Activated CD8-positive, alpha-beta T cell treated with anti-CD3 and anti-CD28 coated beads for 36 hours (primary cell): Measurements from ENCODE around the gene ADARB2. TPM values are rescaled to one million over a fixed set of nuclear protein-coding genes. Genes with fewer than 3 reads are reported as not detected.

Experiments used
- ATAC-seq: fragments of 200-7000 bp; cut with Tn5 transposase; one replicate; pipeline ENCODE4 v1.10.0; 2021; ENCODE audit warnings: mild to moderate bottlenecking, moderate library complexity
- CTCF ChIA-PET: fragments of 350-600 bp; sonication (Branson Sonifier 250); formaldehyde crosslinking; loops from one replicate; lab custom pipeline; 2021; ENCODE audit warnings: antibody characterized with exemption; lab: Charles Lee
- POLR2A ChIA-PET: fragments of 350-600 bp; sonication (Branson Sonifier 250); formaldehyde crosslinking; loops from one replicate; lab custom pipeline; 2021; ENCODE audit warnings: antibody characterized with exemption; lab: Charles Lee
- DNase-seq: peaks from one replicate; pipeline ENCODE4 v3.0.0-alpha.2; 2020
- H3K27ac Mint-ChIP-seq: one replicate; pipeline ENCODE4 v1.8.0; 2021; ENCODE audit warnings: mild to moderate bottlenecking, mixed read lengths
- H3K27me3 Mint-ChIP-seq: one replicate; pipeline ENCODE4 v1.8.0; 2021; ENCODE audit warnings: mixed read lengths
- H3K36me3 Mint-ChIP-seq: one replicate; pipeline ENCODE4 v1.8.0; 2021; ENCODE audit warnings: low read depth, mixed read lengths
- H3K4me1 Mint-ChIP-seq: one replicate; pipeline ENCODE4 v1.8.0; 2021; ENCODE audit warnings: low read depth, mixed read lengths
- H3K4me3 Mint-ChIP-seq: one replicate; pipeline ENCODE4 v1.8.0; 2021; ENCODE audit warnings: mild to moderate bottlenecking, moderate library complexity, mixed read lengths
- H3K9me3 Mint-ChIP-seq: one replicate; pipeline ENCODE4 v1.8.0; 2021; ENCODE audit warnings: mixed read lengths
- CTCF ChIP-seq: fragments of 200-600 bp; IDR thresholded peaks from one replicate; pipeline ENCODE4 v1.8.0; 2022; ENCODE audit warnings: antibody characterized with exemption, mild to moderate bottlenecking
- intact Hi-C: fragments of 100-400 bp; cut with micrococcal nuclease; formaldehyde crosslinking; loops from one replicate; pipeline ENCODE4 v1.10.0; 2022
- total RNA-seq, 2 experiments: library from RNA; stranded (reverse); gene quantifications; one replicate each; pipeline ENCODE4 v1.2.3, GENCODE V29; 2021

ADARB2 gene
- total RNA-seq, 2 experiments from 2014 or later, result 1.3 to 1.6 TPM

- ATAC-seq, result no peak
- Mint-ChIP-seq H3K27ac (no peak overlapping the region), H3K4me1 (peaks cover 6% of the 10 kb centered on the region), H3K36me3 (no peaks in the 10 kb centered on the region), H3K4me3 (no peak overlapping the region), H3K9me3 (no peaks in the 10 kb centered on the region), H3K27me3 (peaks cover 8% of the 10 kb centered on the region)
- DNase-seq, result no peak
- CTCF ChIA-PET, result no interaction called here
- POLR2A ChIA-PET, result no interaction called here
- TF ChIP-seq CTCF, result no peak
- intact Hi-C loops, result no loop called here
These were observed 103.1 kb downstream of the ADARB2 start for GRCh38 chr10:1634239-1634638.

DNA sequence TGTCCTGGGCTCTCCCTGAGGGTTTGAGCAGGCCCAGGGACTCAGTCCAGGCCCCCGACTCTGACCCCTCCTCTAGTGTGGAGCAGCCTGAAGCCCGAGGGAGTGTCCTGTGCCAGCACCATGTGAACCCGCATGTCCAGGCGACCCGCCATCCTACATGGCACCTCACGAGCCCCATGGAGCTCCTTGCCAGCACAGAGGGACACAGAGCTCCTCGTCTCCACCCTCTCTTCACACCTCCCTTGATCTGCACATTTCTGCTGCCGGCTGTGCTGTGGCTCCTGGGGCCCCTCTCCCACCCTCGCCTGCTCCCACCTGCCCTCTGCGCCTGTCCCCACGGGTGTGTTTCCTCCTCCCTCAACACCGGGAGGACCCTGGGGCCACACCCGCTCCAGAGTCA is 103.5 kb downstream of the ADARB2 start:
- no peak for DNase-seq
- peaks cover 6% of the 10 kb centered on the region for H3K4me1 Mint-ChIP-seq
- H3K9me3 Mint-ChIP-seq, result no peaks in the 10 kb centered on the region
- no peak for ATAC-seq
- no peak for TF ChIP-seq CTCF
- no peaks in the 10 kb centered on the region for H3K36me3 Mint-ChIP-seq
- intact Hi-C loops, result no loop called here
- CTCF ChIA-PET, result no interaction called here
- H3K27me3 Mint-ChIP-seq, result peaks cover 8% of the 10 kb centered on the region
- H3K27ac Mint-ChIP-seq, result no peak overlapping the region
- POLR2A ChIA-PET, result no interaction called here
- H3K4me3 Mint-ChIP-seq, result no peak overlapping the region

- TF ChIP-seq CTCF, result no peak
- Mint-ChIP-seq H3K36me3 (no peaks in the 10 kb centered on the region), H3K27me3 (peaks cover 8% of the 10 kb centered on the region), H3K27ac (no peak overlapping the region), H3K9me3 (no peaks in the 10 kb centered on the region), H3K4me1 (peaks cover 6% of the 10 kb centered on the region), H3K4me3 (no peak overlapping the region)
- DNase-seq (no peak), ATAC-seq (no peak)
- ChIA-PET CTCF (no interaction called here), POLR2A (no interaction called here)
- intact Hi-C loops, result no loop called here
These were observed 104.7 kb downstream of the ADARB2 start for GRCh38 chr10:1632596-1632995.

DNA sequence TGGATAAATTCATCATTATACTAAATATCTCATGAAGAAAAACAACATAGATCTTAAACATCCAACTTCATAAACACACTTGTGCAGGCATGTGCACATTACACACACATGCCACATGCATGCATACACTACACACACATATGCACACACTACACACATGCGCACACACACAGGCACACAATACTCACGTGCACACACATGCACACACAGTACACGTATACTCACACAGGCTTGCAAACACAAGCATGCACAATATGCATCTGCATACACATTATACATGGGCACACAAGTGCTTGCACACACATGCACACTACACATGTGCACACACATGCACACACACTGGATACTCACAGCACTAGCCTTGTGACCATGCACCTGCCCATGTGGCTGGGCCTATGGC is 105.2 kb downstream of the ADARB2 start:
- intact Hi-C loops, result no loop called here
- no peak for ATAC-seq
- ChIA-PET CTCF (no interaction called here), POLR2A (no interaction called here)
- TF ChIP-seq CTCF, result no peak
- DNase-seq, result no peak
- Mint-ChIP-seq H3K9me3 (no peaks in the 10 kb centered on the region), H3K36me3 (no peaks in the 10 kb centered on the region), H3K27me3 (peaks cover 8% of the 10 kb centered on the region), H3K4me1 (peaks cover 6% of the 10 kb centered on the region), H3K27ac (no peak overlapping the region), H3K4me3 (no peak overlapping the region)

DNA sequence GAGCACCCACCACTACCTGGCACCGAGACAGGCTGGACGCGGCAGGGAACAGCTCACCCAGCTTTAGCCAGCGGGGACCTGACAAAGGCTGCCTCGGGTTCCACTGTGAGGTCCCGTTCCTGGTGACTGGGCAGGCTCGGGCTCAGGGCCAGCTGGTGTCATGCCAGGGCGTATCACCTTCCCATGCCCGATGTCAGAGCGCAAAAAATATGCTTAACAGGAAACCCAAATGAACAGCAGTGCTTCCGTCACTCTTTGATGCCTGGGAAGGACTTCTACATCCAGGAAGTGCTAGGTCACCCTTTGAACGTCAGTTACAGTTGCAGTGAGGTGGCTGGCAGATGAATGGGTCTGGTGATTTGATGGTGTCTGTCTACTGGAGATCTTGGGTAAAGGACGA is 106.0 kb downstream of the ADARB2 start:
- ATAC-seq (no peak), DNase-seq (no peak)
- intact Hi-C loops, result no loop called here
- no peak overlapping the region for H3K4me3 Mint-ChIP-seq
- H3K9me3 Mint-ChIP-seq, result no peaks in the 10 kb centered on the region
- CTCF ChIA-PET, result no interaction called here
- H3K27me3 Mint-ChIP-seq, result peaks cover 8% of the 10 kb centered on the region
- no peak overlapping the region for H3K27ac Mint-ChIP-seq
- POLR2A ChIA-PET, result no interaction called here
- peaks cover 6% of the 10 kb centered on the region for H3K4me1 Mint-ChIP-seq
- no peak for TF ChIP-seq CTCF
- no peaks in the 10 kb centered on the region for H3K36me3 Mint-ChIP-seq
